Sigmoid colon (tissue), 4 donors: ENCODE data around the gene DGKE.

Experiments used
- EP300 ChIP-seq, 4 donors: sonication (generic); formaldehyde crosslinking; IDR thresholded peaks; one replicate each; pipeline ENCODE4 v1.6.1; 2017; ENCODE audit warnings: antibody characterized with exemption in 4 of 4
- POLR2A ChIP-seq, 2 donors: fragments of 450-650 bp; IDR thresholded peaks; one replicate each; pipeline ENCODE4 v1.6.1; 2016; ENCODE audit warnings: antibody characterized with exemption in 2 of 2, mild to moderate bottlenecking in 2 of 2, moderate library complexity in 2 of 2
- POLR2AphosphoS5 ChIP-seq, 4 donors: sonication (generic); formaldehyde crosslinking; IDR thresholded peaks; one replicate each; pipeline ENCODE4 v1.6.1; 2017; ENCODE audit warnings: antibody characterized with exemption in 4 of 4
- TF ChIP-seq, protein P1 (sequence below), 4 experiments: fragments of 450-650 bp in 3 of 4; fragments of 200-600 bp in 1 of 4; IDR thresholded peaks; one replicate each; pipeline ENCODE4 v1.5.1; 2016 to 2019; ENCODE audit warnings: antibody characterized with exemption in 4 of 4, mild to moderate bottlenecking in 3 of 4, moderate library complexity in 2 of 4

DNA sequence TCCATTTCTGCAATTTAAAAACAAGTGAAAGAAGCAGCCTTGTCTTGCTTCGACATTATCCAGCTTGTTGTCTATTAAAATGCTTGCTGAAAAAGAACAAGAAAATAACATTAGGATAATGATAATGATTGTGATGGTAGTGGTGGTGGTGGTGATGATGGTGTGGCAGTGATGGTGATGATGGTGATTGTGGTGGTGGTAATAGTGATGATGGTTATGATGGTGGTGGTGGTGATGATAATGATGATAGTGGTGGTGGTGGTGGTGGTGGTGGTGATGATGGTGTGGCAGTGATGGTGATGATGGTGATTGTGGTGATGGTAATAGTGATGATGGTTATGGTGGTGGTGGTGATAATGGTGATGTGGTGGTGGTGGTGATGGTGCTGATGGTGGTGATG is 41.7 kb upstream of the DGKE start:
- TF ChIP-seq, protein P1, sequence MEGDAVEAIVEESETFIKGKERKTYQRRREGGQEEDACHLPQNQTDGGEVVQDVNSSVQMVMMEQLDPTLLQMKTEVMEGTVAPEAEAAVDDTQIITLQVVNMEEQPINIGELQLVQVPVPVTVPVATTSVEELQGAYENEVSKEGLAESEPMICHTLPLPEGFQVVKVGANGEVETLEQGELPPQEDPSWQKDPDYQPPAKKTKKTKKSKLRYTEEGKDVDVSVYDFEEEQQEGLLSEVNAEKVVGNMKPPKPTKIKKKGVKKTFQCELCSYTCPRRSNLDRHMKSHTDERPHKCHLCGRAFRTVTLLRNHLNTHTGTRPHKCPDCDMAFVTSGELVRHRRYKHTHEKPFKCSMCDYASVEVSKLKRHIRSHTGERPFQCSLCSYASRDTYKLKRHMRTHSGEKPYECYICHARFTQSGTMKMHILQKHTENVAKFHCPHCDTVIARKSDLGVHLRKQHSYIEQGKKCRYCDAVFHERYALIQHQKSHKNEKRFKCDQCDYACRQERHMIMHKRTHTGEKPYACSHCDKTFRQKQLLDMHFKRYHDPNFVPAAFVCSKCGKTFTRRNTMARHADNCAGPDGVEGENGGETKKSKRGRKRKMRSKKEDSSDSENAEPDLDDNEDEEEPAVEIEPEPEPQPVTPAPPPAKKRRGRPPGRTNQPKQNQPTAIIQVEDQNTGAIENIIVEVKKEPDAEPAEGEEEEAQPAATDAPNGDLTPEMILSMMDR (IDR thresholded peaks at IDR 0.05): no peak
- TF ChIP-seq EP300 (IDR thresholded peaks at IDR 0.05) (no peak), POLR2AphosphoS5 (IDR thresholded peaks at IDR 0.05) (no peak), POLR2A (IDR thresholded peaks at IDR 0.05) (no peak)
